Kidney epithelial cell (primary cell): ENCODE data around the gene GRAMD2B. TPM values are rescaled to one million over a fixed set of nuclear protein-coding genes. Genes with fewer than 3 reads are reported as not detected.

Source experiments
- DNase-seq: peaks from one replicate; pipeline ENCODE4 v3.0.0-alpha.2; 2010; ENCODE audit warnings: low read depth
- H3K27me3 ChIP-seq: 2 replicates; pipeline ENCODE4 v1.6.0; 2011; ENCODE audit warnings: low read length; ENCODE audit not compliant: control insufficient read depth, insufficient read depth
- H3K36me3 ChIP-seq: 2 replicates; pipeline ENCODE4 v1.5.1; 2011; ENCODE audit warnings: low read length; ENCODE audit not compliant: control insufficient read depth, insufficient read depth
- H3K4me3 ChIP-seq: 2 replicates; pipeline ENCODE4 v1.5.1; 2011; ENCODE audit warnings: low read depth, mild to moderate bottlenecking, control low read depth, low read length
- total RNA-seq: library from RNA; depleted of rRNA; stranded (reverse); fragments of >200 nt; gene quantifications from 2 replicates; pipeline ENCODE4 v1.2.3, GENCODE V29; 2015
- TF ChIP-seq, protein P1 (sequence below): IDR thresholded peaks from 2 replicates; pipeline ENCODE4 v1.5.1; 2011; ENCODE audit warnings: mild to moderate bottlenecking, moderate library complexity, low read length, control low read depth, inconsistent platforms; ENCODE audit not compliant: insufficient read depth, poor library complexity, severe bottlenecking

GRAMD2B gene
- total RNA-seq, 1 donor from 2014 or later: 36.9 TPM

DNA sequence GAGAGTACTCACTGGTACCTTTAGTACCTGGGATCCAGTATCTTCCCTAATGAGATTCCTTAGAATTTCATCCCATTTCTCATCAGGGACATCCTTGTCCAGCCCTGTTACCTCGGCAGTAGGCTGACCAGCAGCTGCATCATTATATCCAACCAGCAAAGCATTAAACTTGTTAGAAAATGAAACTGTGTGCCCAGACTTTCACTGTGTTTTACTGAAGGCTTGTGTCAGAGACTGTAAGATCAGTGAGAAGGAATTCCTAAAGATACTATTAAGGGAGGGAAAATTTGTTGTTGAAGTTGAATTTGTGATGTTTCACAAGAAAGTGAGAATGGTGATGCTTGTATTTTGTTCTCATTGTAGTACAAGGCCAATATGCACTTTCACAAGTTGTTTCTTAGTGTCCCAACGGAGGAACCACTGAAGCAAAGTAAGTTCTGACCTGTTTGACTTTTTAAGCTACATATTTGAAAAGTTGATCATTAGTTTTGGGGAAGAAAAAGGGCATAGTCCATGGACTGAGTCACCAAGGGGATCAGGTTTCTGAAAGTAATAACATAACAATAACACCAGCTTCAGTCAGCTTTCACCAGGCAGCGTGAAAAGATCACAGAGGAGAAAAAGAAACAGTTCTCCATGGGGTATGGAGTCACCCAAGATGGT, 48.8 kb downstream of the GRAMD2B start:
- peak; percentile 59 for DNase-seq
- Histone ChIP-seq H3K27me3 (no peaks in the 10 kb centered on the region), H3K36me3 (peaks cover 1% of the 10 kb centered on the region), H3K4me3 (no peak overlapping the region)
- TF ChIP-seq, protein P1, sequence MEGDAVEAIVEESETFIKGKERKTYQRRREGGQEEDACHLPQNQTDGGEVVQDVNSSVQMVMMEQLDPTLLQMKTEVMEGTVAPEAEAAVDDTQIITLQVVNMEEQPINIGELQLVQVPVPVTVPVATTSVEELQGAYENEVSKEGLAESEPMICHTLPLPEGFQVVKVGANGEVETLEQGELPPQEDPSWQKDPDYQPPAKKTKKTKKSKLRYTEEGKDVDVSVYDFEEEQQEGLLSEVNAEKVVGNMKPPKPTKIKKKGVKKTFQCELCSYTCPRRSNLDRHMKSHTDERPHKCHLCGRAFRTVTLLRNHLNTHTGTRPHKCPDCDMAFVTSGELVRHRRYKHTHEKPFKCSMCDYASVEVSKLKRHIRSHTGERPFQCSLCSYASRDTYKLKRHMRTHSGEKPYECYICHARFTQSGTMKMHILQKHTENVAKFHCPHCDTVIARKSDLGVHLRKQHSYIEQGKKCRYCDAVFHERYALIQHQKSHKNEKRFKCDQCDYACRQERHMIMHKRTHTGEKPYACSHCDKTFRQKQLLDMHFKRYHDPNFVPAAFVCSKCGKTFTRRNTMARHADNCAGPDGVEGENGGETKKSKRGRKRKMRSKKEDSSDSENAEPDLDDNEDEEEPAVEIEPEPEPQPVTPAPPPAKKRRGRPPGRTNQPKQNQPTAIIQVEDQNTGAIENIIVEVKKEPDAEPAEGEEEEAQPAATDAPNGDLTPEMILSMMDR: no peak

GRCh38 chr5:126472538-126472889, 49.3 kb downstream of the GRAMD2B start:
- TF ChIP-seq, protein P1: no peak
- Histone ChIP-seq H3K36me3 (peaks cover 1% of the 10 kb centered on the region), H3K4me3 (no peak overlapping the region), H3K27me3 (no peaks in the 10 kb centered on the region)
- DNase-seq: no peak

GRCh38 chr5:126477294-126478117, 54.3 kb downstream of the GRAMD2B start:
- TF ChIP-seq, protein P1: no peak
- no peak for DNase-seq
- H3K27me3 ChIP-seq: no peaks in the 10 kb centered on the region
- H3K4me3 ChIP-seq: no peak overlapping the region
- peaks cover 1% of the 10 kb centered on the region for H3K36me3 ChIP-seq

GRCh38 chr5:126479810-126480209, 56.6 kb downstream of the GRAMD2B start:
- Histone ChIP-seq H3K27me3 (no peaks in the 10 kb centered on the region), H3K36me3 (no peaks in the 10 kb centered on the region), H3K4me3 (no peak overlapping the region)
- no peak for DNase-seq
- TF ChIP-seq, protein P1: no peak

DNA sequence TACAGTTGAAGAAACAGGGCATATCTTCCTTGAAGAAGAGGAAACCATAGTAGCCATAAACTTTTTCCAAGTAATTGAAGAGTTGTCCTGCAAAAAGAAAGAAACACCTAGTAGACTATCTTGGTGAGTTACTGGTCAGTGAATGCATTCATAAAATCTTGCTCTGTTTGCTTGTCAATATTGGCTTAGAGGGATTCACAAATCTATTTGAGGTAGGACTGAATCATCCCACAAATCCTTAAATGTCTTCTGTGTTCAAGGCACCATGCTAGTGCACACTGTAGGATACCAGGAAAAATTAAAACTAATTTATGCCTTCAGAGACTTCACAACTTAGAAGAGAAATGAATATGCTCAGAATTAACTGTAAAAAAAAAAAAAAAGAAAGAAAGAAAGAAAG, 57.6 kb downstream of the GRAMD2B start:
- Histone ChIP-seq H3K4me3 (no peak overlapping the region), H3K27me3 (no peaks in the 10 kb centered on the region), H3K36me3 (no peaks in the 10 kb centered on the region)
- no peak for DNase-seq
- TF ChIP-seq, protein P1: no peak
